ENCODE results near the gene FGFR1OP2.

DNA sequence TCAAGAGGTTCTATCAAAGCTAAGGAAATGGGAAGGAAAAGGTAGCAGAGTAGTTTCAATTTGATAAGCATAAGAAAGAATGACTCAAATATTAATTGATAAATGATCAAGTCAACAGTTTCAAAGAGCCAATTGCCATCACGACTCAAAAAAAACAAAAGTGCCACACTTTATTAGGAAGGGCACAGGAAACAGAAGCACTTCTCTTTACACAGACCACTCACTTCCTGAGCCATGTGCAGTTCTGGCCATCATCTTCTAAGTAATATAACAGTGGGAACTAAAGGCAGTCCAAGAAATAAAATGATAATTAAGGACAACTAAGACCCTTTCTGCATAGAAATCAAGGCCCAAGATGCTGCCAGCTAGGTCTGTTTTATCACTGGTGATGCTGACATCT is 62.7 kb downstream of the FGFR1OP2 start:
- no peak for TF ChIP-seq POLR2A (IDR thresholded peaks at IDR 0.05)
- TF ChIP-seq, protein P1, sequence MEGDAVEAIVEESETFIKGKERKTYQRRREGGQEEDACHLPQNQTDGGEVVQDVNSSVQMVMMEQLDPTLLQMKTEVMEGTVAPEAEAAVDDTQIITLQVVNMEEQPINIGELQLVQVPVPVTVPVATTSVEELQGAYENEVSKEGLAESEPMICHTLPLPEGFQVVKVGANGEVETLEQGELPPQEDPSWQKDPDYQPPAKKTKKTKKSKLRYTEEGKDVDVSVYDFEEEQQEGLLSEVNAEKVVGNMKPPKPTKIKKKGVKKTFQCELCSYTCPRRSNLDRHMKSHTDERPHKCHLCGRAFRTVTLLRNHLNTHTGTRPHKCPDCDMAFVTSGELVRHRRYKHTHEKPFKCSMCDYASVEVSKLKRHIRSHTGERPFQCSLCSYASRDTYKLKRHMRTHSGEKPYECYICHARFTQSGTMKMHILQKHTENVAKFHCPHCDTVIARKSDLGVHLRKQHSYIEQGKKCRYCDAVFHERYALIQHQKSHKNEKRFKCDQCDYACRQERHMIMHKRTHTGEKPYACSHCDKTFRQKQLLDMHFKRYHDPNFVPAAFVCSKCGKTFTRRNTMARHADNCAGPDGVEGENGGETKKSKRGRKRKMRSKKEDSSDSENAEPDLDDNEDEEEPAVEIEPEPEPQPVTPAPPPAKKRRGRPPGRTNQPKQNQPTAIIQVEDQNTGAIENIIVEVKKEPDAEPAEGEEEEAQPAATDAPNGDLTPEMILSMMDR (IDR thresholded peaks at IDR 0.05), result no peak
- TF ChIP-seq POLR2AphosphoS5 (IDR thresholded peaks at IDR 0.05), result no peak
- TF ChIP-seq EP300 (IDR thresholded peaks at IDR 0.05), result no peak
